NT2/D1 (cell line): ENCODE results near the gene GPR32.
"Not testable (repeated sequence)": the region's sequence is repeated elsewhere in the genome, so short reads cannot be mapped to it uniquely, and the experiment has no call there.

ENCODE experiments used
- DNase-seq: peaks from one replicate; pipeline ENCODE4 v3.0.0-alpha.2; 2011; ENCODE audit warnings: low read depth, low spot score
- H3K27me3 ChIP-seq: 2 replicates; pipeline ENCODE4 v1.6.0; 2011; ENCODE audit warnings: mild to moderate bottlenecking; ENCODE audit not compliant: insufficient read length, insufficient read depth
- H3K36me3 ChIP-seq: 2 replicates; pipeline ENCODE4 v1.6.1; 2011; ENCODE audit warnings: mild to moderate bottlenecking, low read length, mixed read lengths; ENCODE audit not compliant: insufficient read depth, insufficient read length
- H3K4me1 ChIP-seq: 2 replicates; pipeline ENCODE4 v1.5.1; 2011; ENCODE audit not compliant: insufficient read depth, insufficient read length
- H3K4me3 ChIP-seq: 2 replicates; pipeline ENCODE4 v1.5.1; 2011; ENCODE audit warnings: low read depth; ENCODE audit not compliant: insufficient read length
- H3K9ac ChIP-seq: 2 replicates; pipeline ENCODE4 v1.6.0; 2011; ENCODE audit warnings: low read depth; ENCODE audit not compliant: insufficient read length
- H3K9me3 ChIP-seq: 2 replicates; pipeline ENCODE4 v1.5.1; 2011; ENCODE audit warnings: mild to moderate bottlenecking, low read length; ENCODE audit not compliant: insufficient read depth
- SUZ12 ChIP-seq: IDR thresholded peaks from 2 replicates; pipeline ENCODE4 v1.6.1; 2011; ENCODE audit not compliant: insufficient read length, insufficient read depth; ENCODE audit errors: extremely low read depth
- YY1 ChIP-seq: IDR thresholded peaks from 2 replicates; pipeline ENCODE4 v1.6.1; 2011; ENCODE audit not compliant: insufficient read length, insufficient read depth
- ZNF274 ChIP-seq: IDR thresholded peaks from 2 replicates; pipeline ENCODE4 v1.6.1; 2011; ENCODE audit warnings: mild to moderate bottlenecking, low read depth, low read length

Gene GPR32

DNA sequence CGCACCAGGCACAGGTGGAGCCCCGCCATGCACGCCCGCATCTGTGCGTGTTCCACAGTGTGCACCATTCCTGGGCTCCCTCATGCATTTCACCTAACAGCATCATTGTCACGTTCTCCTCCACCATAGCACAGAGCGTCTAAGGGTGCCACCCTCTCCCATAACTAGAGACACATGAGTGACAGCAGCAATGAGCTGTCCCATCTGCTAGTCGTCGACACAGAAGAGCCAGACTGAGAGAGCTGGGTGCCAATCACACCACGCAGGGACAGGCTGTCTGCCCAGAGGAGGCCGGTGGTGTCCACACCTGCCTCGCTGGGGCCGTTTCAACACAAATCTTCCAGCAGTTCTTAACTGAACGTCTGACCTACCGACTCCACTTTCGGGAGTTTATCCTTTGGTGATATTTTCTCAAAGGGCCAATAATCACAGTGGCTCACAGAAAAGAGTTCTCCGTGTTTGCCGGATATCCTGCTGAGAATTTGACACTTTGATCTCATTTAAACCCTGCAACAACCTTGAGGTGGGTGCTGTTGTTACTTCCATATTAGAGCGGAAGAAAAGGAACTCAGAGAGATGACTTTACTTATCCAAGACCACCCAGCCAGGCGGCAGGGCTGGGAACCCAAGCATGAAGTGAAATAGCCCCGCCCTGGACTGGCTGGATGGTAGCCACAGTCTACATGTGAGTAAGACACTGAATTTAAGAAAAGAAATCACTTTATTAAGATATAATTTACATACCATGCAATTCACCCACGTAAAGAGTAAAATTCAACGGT lies 30.9 kb upstream of the GPR32 start:
- Histone ChIP-seq H3K9ac (no peak overlapping the region), H3K4me1 (no peaks in the 10 kb centered on the region), H3K36me3 (no peaks in the 10 kb centered on the region), H3K27me3 (no peaks in the 10 kb centered on the region), H3K4me3 (no peak overlapping the region), H3K9me3 (no peaks in the 10 kb centered on the region)
- DNase-seq: no peak
- TF ChIP-seq SUZ12: no peak
- TF ChIP-seq ZNF274: no peak
- TF ChIP-seq YY1: no peak

GRCh38 chr19:50739914-50740426 lies 30.3 kb upstream of the GPR32 start:
- H3K27me3 ChIP-seq: no peaks in the 10 kb centered on the region
- H3K9ac ChIP-seq: no peak overlapping the region

GRCh38 chr19:50741179-50741933 lies 28.9 kb upstream of the GPR32 start:
- Histone ChIP-seq H3K27me3 (no peaks in the 10 kb centered on the region), H3K9me3 (no peaks in the 10 kb centered on the region), H3K4me1 (no peaks in the 10 kb centered on the region), H3K36me3 (no peaks in the 10 kb centered on the region), H3K4me3 (no peak overlapping the region), H3K9ac (no peak overlapping the region)
- DNase-seq: no peak
- TF ChIP-seq YY1 (no peak), ZNF274 (no peak), SUZ12 (no peak)

More at GRCh38 chr19:50739914-50740426, 30.3 kb upstream of the GPR32 start:
- H3K9me3 ChIP-seq: no peaks in the 10 kb centered on the region
- H3K4me3 ChIP-seq: no peak overlapping the region
- no peaks in the 10 kb centered on the region for H3K4me1 ChIP-seq
- no peaks in the 10 kb centered on the region for H3K36me3 ChIP-seq
- DNase-seq: no peak
- TF ChIP-seq YY1: no peak

GRCh38 chr19:50743537-50743936 lies 26.7 kb upstream of the GPR32 start:
- no peak overlapping the region for H3K9ac ChIP-seq
- H3K4me1 ChIP-seq: no peaks in the 10 kb centered on the region
- H3K36me3 ChIP-seq: no peaks in the 10 kb centered on the region
- no peak for TF ChIP-seq ZNF274
- no peak for TF ChIP-seq YY1
- no peaks in the 10 kb centered on the region for H3K27me3 ChIP-seq
- no peak for DNase-seq
- no peak overlapping the region for H3K4me3 ChIP-seq
- no peaks in the 10 kb centered on the region for H3K9me3 ChIP-seq

GRCh38 chr19:50745221-50745620 lies 25.0 kb upstream of the GPR32 start:
- Histone ChIP-seq H3K9me3 (no peaks in the 10 kb centered on the region), H3K4me1 (no peaks in the 10 kb centered on the region), H3K27me3 (no peaks in the 10 kb centered on the region), H3K36me3 (no peaks in the 10 kb centered on the region), H3K4me3 (no peak overlapping the region), H3K9ac (no peak overlapping the region)
- DNase-seq: no peak
- TF ChIP-seq ZNF274 (no peak), YY1 (no peak), SUZ12 (no peak)

DNA sequence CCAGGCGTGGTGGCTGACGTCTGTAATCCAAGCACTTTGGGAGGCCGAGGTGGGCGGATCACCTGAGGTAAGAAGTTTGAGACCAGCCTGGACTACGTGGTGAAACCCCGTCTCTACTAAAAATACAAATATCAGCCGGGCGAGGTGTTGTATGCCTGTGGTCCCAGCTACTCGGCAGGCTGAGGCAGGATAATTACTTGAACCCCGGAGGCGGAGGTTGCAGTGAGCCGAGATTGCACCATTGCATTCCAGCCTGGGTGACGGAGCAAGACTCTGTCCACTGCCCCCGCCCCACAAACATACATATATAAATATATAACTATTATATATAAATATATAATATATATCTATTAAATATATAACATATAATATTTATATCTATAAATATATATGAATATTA lies 23.1 kb upstream of the GPR32 start:
- not testable (repeated sequence) for H3K36me3 ChIP-seq, H3K9me3 ChIP-seq, DNase-seq, H3K9ac ChIP-seq, H3K4me1 ChIP-seq, H3K4me3 ChIP-seq, H3K27me3 ChIP-seq

- Histone ChIP-seq H3K27me3 (no peaks in the 10 kb centered on the region), H3K4me1 (no peaks in the 10 kb centered on the region), H3K9ac (no peak overlapping the region)
These were observed 20.8 kb upstream of the GPR32 start for GRCh38 chr19:50749490-50749889.

More at GRCh38 chr19:50749490-50749889, 20.8 kb upstream of the GPR32 start:
- no peak overlapping the region for H3K4me3 ChIP-seq
- no peak for TF ChIP-seq YY1
- TF ChIP-seq ZNF274: no peak
- no peak for TF ChIP-seq SUZ12
- no peaks in the 10 kb centered on the region for H3K9me3 ChIP-seq
- DNase-seq: no peak
- H3K36me3 ChIP-seq: no peaks in the 10 kb centered on the region
